K562 (cell line): ENCODE data around the gene EML5. TPM values are rescaled to one million over a fixed set of nuclear protein-coding genes. Genes with fewer than 3 reads are reported as not detected.

ENCODE experiments used
- BRF1 ChIP-seq: IDR thresholded peaks from 3 replicates; pipeline ENCODE4 v1.6.1; 2011; ENCODE audit warnings: borderline replicate concordance, mild to moderate bottlenecking; ENCODE audit not compliant: insufficient read length; ENCODE audit errors: extremely low read depth
- COPS2 ChIP-seq: fragments of 450-650 bp; conservative IDR thresholded peaks from 2 replicates; pipeline ENCODE4 v1.6.1; 2016; ENCODE audit warnings: mild to moderate bottlenecking, moderate library complexity
- CSDE1 ChIP-seq, 2 experiments: fragments of 450-650 bp; IDR thresholded peaks; 2 replicates each; pipeline ENCODE4 v1.6.1; 2016; ENCODE audit warnings: mild to moderate bottlenecking in 1 of 2
- E2F8 ChIP-seq: fragments of 450-650 bp; IDR thresholded peaks from 2 replicates; pipeline ENCODE4 v1.7.1; 2018; ENCODE audit warnings: mild to moderate bottlenecking, low read depth; ENCODE audit not compliant: partially characterized antibody
- HDAC8 ChIP-seq: fragments of 450-650 bp; IDR thresholded peaks from 2 replicates; pipeline ENCODE4 v1.6.1; 2016; ENCODE audit warnings: mild to moderate bottlenecking, missing genetic modification characterization, moderate library complexity, missing compliant biosample characterization
- HSF4 ChIP-seq: fragments of 250-450 bp; sonication (Bioruptor Pico); IDR thresholded peaks from 2 replicates; pipeline ENCODE4 v2.1.2; 2022; ENCODE audit warnings: mild to moderate bottlenecking, moderate library complexity, borderline replicate concordance
- MYBL2 ChIP-seq, 2 experiments: fragments of 450-650 bp in 1 of 2; sonication (generic) in 1 of 2; formaldehyde crosslinking in 1 of 2; IDR thresholded peaks; 2 replicates each; pipeline versions ENCODE4 v1.6.1 to v1.8.1; 2017 to 2022; ENCODE audit warnings: borderline replicate concordance in 1 of 2, inconsistent platforms in 1 of 2, low read depth in 1 of 2, mild to moderate bottlenecking in 1 of 2, missing genetic modification reagents in 1 of 2, moderate library complexity in 1 of 2
- NCOR1 ChIP-seq: fragments of 450-650 bp; IDR thresholded peaks from 2 replicates; pipeline ENCODE4 v1.6.1; 2016; ENCODE audit warnings: mild to moderate bottlenecking, moderate library complexity
- PML ChIP-seq: IDR thresholded peaks from 2 replicates; pipeline ENCODE4 v1.6.1; 2012; ENCODE audit warnings: low read length, inconsistent platforms
- POLR2G ChIP-seq: fragments of 200-400 bp; formaldehyde crosslinking; IDR thresholded peaks from 2 replicates; pipeline ENCODE4 v1.6.1; 2017; ENCODE audit warnings: low read depth, mild to moderate bottlenecking, antibody characterized with exemption, low read length, moderate library complexity
- PRDM10 ChIP-seq: fragments of 450-650 bp; IDR thresholded peaks from 2 replicates; pipeline ENCODE4 v1.6.1; 2018; ENCODE audit not compliant: partially characterized antibody
- RBM14 ChIP-seq: fragments of 200-400 bp; formaldehyde crosslinking; IDR thresholded peaks from 2 replicates; pipeline ENCODE4 v1.6.1; 2018; ENCODE audit warnings: low read depth, mild to moderate bottlenecking, low read length, moderate library complexity, borderline replicate concordance; ENCODE audit not compliant: insufficient read depth
- SETDB1 ChIP-seq: IDR thresholded peaks from one replicate; pipeline ENCODE4 v1.6.1; 2012; ENCODE audit warnings: low read length, control low read depth, inconsistent platforms
- SPI1 ChIP-seq: IDR thresholded peaks from 2 replicates; pipeline ENCODE4 v1.6.1; 2011; ENCODE audit warnings: low read depth, low read length, control low read depth, borderline replicate concordance
- XRCC3 ChIP-seq: fragments of 450-650 bp; IDR thresholded peaks from 2 replicates; pipeline ENCODE4 v1.6.1; 2017; ENCODE audit warnings: mild to moderate bottlenecking, moderate library complexity
- ZBTB1 ChIP-seq: sonication (generic); formaldehyde crosslinking; IDR thresholded peaks from 2 replicates; pipeline ENCODE4 v1.8.1; 2023; ENCODE audit warnings: missing genetic modification reagents, low read depth, mild to moderate bottlenecking, borderline replicate concordance
- ZNF408 ChIP-seq: fragments of 250-450 bp; sonication (Bioruptor Pico); IDR thresholded peaks from 2 replicates; pipeline ENCODE4 v1.4.0; 2020; ENCODE audit warnings: low read depth, mild to moderate bottlenecking, moderate library complexity
- polyA plus RNA-seq, 8 experiments: library from polyadenylated mRNA; depleted of rRNA in 4 of 8; stranded (reverse) in 5 of 8; unstranded in 3 of 8; fragments of >200 nt; fragmentation: Nextera tagmentation in 2 of 8; fragmentation: Illumina TruSeq in 1 of 8; extraction: Ambion mirVana in 2 of 8; extraction: Trizol in 1 of 8; gene quantifications; 2 replicates each; pipeline versions ENCODE4 v1.2.1 to v1.2.3, GENCODE V29; 2011 to 2014; ENCODE audit warnings: inconsistent platforms in 1 of 8, missing spikeins in 1 of 8
- total RNA-seq, 7 experiments: library from RNA; depleted of rRNA in 6 of 7; stranded (reverse); fragments of >200 nt in 6 of 7; fragmentation: Illumina TruSeq in 2 of 7; extraction: Trizol in 2 of 7; gene quantifications; 2 replicates each; pipeline versions ENCODE4 v1.2.1 to v1.2.3, GENCODE V29; 2011 to 2021; ENCODE audit warnings: low replicate concordance in 1 of 7

The EML5 gene
- total and polyA plus RNA-seq, 9 of the 15 experiments (the other 6 are each of a cell fraction or from before 2014, with no cell fraction given) = 0.06 to 0.34 (median 0.22) TPM

DNA sequence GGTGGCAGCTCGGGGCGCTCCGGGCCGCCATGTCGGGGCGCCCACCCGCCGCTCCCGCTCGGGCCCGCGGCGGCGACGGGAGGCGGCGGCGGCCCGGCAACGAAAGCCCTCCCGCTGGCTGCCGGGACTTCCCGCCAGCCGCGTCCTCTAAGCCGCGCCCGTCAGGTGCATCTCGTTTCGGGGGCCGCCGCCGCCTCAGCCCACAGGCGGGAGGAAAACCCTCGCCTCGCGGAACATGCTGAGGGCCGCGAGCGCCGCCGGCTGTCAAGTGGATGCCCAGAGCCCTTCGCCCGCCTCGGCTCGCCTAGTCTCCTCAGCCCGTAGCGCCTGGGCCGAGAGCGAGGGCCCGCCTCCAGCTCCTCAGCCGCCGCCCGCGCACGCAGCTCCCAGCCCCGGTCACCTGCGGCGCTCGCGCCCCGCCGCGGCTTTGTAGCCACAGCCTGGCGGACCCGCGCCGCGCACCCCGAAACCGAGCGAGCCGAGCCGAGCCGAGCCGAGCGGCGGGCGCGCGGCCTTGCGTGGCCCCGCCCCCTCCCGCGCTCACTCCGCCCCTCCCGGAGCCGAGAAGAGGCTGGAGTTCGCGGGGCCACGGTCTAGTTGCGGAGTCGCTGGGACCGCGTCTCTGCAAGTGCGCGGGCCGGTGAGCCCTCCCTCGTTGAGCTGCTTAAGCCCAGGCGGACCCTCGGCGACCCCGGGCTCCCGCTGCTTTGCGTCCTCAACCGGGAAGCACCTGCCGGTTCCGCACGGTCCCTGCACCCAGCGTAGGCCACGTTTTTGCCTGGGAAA is at the start of gene EML5 (continued):
- 0 out of 2 replicates have a peak, but pooled peaks have one; percentile 55 for TF ChIP-seq ZBTB1 (CRISPR knock-in tag)
- TF ChIP-seq HSF4 (CRISPR knock-in tag) = no peak
- TF ChIP-seq PRDM10 = no peak
- TF ChIP-seq SPI1 = no peak
- no peak for TF ChIP-seq E2F8
- no peak for TF ChIP-seq PML
- TF ChIP-seq NCOR1 = no peak
- TF ChIP-seq MYBL2 (IDR thresholded peaks at IDR 0.05; ENCODE audit: low read depth) = no peak
- no peak for TF ChIP-seq MYBL2 (CRISPR knock-in tag; IDR thresholded peaks at IDR 0.05; ENCODE audit: borderline replicate concordance)
- no peak for TF ChIP-seq HDAC8
- no peak for TF ChIP-seq COPS2
- no peak for TF ChIP-seq XRCC3
- TF ChIP-seq SETDB1 = no peak
- TF ChIP-seq RBM14 = no peak
- TF ChIP-seq ZNF408 (CRISPR knock-in tag) = no peak
- peak; percentile 81 for TF ChIP-seq POLR2G
- TF ChIP-seq CSDE1 (IDR thresholded peaks at IDR 0.05) = no peak
- no peak for TF ChIP-seq BRF1
